HT-29 (cell line): Measurements from ENCODE around the gene LPIN1. TPM values are rescaled to one million over a fixed set of nuclear protein-coding genes. Genes with fewer than 3 reads are reported as not detected.
"Not testable (repeated sequence)": the region's sequence is repeated elsewhere in the genome, so short reads cannot be mapped to it uniquely, and the experiment has no call there.

Experiments
- DNase-seq: peaks from one replicate; pipeline ENCODE4 v3.0.0-alpha.2; 2015; ENCODE audit warnings: low spot score
- total RNA-seq: library from RNA; depleted of rRNA; stranded (reverse); fragments of >200 nt; shearing (Covaris generic); gene quantifications from 2 replicates; pipeline ENCODE4 v1.2.3, GENCODE V29; 2014

The LPIN1 gene
- total RNA-seq, 1 experiment from 2014 or later, result 6.8 TPM

DNA sequence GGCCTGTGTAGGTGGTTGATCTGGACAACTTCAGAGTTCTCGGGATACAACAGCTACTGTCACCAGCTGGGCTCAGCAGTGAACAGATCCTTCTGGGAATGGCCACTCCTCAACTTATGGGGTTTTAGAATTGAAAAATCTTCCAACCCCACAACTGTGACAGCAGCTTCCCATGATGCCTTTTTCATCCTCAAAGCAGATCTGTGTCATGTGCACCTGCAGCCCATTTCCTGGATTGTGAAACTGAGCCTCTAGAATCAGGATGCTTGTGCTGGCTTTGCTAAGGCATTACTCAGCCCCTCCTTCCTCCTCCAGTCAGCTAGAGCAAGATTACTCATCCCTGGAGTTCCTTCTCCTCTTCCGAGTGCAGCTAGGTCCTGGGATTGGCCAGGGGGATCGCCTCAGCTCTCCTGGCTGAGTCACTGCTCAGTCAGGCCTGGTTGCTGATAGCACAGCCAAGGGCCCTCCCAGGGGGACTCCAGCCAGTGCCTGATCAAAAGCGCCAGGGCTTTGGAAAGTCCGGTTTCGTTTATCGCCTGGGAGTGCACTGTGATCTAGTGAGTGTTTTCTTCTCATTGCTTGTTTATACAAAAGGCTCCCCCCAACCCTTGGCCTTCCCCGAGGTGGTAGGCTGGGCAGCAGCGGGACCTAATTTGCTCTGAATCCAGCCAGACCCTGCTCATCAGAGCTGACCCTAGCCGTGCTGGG is 2.4 kb upstream of the LPIN1 start:
- DNase-seq, result peak; percentile 95

DNA sequence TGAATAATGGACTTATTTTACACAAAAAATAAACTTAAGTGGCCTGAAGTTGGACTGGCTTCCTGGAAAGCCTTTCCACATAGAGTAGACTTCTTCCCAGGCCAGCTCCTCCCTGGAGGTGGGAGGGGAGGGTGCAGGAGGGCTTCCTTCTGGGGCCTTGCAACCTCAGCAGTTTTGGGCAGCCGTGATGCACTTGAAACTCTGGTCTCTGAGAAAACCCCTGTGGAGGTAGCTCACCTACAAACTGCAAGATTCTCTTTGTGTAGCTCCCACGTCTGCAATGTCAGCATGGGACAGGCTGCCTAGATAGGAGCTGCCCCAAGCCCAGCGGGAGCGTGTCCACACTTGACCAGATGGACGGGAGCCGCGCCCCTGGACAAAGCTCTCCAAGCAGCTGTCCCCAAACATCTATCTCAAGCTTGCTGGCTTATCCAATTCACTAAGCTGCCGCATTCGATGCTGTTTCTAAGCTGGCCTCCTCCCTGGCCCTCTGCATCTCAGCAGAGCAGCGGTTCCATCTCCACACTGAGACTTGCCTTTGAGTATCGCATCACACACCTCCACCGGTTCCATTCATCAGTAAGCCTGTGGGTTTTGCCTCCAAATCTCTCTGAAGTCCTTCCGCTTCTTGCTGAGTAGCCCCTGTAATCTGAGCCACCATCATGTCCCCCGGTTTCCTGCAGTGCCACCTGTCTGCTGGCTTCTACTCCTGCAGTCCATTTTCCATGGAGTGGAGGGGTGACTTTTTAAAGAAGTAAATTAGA is 1.6 kb upstream of the LPIN1 start:
- peak; percentile 22 for DNase-seq

DNA sequence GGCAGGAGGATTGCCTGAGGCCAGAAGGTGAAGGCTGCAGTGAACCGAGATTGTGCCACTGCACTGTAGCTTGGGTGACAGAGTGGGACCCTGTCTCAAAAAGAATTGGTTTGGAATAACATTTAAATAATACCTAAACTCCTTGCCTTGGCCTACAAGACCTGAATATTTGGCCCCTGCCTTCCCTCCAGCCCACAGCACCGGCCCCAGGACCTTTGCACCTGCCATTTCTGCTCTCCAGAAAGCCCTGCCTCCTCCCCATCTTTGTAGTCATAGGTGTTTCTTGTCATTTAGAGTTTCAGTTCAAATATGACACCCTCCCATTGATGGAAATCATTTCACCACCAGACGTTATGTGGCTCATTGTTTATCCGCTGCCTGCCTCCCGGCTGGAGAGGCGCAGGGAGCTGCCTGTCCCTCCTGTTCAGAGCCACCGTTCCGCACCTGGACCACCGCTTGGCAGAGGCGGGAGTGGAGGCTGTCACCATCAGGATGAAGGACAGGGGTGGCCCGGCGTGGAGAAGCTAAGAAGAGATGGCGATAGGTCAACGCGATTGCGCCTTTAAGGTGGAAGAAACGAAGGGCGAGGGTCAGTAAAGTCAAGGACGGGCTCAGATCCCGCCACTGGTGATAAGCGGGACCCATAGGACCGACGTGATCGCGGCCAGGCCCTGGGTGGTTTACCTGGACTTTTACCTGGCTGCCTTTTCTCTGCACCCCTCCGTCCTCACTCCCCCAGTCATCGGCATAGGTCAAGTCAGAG is 638 bp upstream of the LPIN1 start:
- DNase-seq, result no peak

- peak; percentile 48 for DNase-seq
Measured at GRCh38 chr2:11746807-11747459, 501 bp downstream of the LPIN1 start.

DNA sequence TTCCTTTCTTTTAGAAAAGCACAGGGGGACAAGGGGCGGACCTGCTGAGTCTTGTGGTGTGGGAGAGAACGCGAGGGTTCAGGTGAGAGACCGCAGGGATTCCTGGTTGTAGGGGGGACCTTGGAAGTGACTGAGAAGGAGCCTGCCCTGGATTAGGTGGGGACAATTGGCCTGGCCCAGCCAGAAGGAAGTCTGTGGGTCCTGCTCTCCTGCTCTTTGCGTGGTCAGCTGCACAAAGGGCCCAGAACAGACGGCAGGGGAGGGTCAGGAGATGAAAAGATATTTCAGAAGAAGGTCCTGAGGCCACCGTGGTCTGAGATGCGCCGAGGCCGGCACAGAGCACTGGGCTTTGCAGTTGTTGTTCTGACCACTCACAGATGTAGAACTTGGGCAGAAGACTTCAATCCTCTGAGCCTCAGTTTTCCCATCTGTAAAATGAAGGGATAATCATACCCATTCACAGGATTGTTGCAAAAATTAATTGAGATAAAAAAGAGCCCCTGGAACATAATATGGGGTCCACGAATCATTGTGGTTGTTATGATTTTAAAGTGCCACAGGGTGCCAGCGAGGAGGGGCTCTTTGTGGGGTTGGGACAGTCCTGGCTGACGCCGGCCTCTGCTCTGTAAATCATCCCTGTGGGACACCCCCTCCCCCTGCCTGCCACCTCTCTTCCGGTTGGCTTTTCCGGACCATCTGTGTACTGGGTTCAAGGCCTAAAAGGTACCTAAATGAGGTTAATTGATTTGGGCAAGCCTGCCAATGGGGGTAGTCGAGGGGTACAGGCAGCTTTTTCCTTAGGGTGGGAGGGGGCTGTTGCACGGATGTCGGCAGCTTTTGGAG is 1.8 kb downstream of the LPIN1 start:
- no peak for DNase-seq

- DNase-seq, result no peak
Measured at GRCh38 chr2:11748861-11749645, 2.6 kb downstream of the LPIN1 start.

DNA sequence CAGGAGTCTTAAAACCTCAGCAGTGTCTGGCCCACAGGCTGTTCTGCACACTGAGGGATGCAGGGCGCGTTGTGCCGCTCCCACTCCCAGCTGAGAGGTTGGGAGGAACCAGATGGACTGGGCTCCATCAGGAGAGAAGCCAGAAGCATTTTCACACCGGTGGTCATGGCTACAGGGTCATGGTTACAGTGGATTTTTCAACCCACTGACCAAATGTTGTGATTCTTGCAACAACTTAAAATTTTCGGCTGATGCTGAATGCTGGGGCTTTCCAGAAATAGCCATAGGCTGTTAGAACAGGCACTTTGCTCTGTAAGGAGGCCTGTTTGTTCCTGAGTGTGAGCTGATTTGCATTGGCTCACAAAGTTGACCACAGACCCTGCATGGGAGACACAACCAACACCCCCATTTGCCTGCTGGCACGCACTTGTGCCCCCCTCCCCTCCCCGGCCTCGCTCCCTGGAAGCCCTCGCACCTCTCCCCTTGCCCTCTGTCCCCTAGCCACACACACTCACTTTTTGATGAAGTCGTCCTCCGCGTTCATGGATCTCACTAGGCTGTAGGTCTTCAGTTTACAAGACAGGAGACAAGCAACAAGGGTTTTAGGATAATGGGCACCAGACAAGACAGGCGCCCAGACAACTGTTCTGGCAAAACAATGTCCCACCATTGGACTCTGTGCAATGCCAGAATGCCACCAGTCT is 3.4 kb downstream of the LPIN1 start:
- DNase-seq, result no peak

DNA sequence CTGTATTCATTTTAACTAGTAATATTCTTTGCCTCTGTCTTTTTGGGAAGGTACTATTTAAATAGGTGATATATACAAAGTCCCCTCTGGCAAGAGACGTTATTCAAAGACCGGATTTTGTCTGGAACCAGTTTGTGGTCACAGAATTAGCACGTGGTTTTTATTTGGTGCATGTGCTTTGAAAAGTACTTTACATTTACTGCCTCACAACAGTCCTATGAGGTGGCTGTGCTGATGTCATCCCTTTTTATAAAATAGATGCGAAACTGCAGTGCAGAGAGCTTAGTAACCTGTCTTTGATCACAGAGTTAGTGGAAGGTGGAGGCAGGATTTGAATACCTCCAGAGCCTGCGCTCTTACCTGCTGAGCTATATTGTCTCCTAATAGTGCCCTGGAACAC is 4.0 kb downstream of the LPIN1 start:
- DNase-seq, result no peak

DNA sequence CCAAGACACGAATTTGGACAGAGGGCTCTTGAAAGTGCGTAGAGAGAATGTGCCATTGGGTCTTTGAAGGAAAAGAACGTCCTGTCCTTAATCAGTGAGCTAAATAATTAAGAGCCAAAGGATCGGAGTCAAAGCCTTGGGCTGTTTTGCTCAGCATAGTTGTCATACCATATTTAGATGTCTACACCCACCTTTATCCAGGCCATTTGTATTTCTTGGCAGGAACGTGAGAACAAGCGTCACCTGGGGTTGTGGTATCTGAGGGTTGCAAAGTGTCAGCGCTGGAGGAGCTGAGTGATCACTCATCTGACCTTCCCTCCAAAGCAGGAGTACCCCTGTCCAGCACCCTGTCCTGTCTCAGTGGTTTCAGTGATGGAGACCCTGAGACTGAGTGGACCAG is 4.5 kb downstream of the LPIN1 start:
- no peak for DNase-seq

GRCh38 chr2:11752906-11753305 is 6.5 kb downstream of the LPIN1 start:
- DNase-seq, result no peak

GRCh38 chr2:11753452-11753885 is 7.0 kb downstream of the LPIN1 start:
- DNase-seq, result peak; percentile 63

GRCh38 chr2:11753886-11754699 is 7.7 kb downstream of the LPIN1 start:
- peak; percentile 38 for DNase-seq

- no peak for DNase-seq
Measured at GRCh38 chr2:11754700-11755015, 8.2 kb downstream of the LPIN1 start.

GRCh38 chr2:11757101-11757500 is 10.7 kb downstream of the LPIN1 start:
- DNase-seq, result no peak

DNA sequence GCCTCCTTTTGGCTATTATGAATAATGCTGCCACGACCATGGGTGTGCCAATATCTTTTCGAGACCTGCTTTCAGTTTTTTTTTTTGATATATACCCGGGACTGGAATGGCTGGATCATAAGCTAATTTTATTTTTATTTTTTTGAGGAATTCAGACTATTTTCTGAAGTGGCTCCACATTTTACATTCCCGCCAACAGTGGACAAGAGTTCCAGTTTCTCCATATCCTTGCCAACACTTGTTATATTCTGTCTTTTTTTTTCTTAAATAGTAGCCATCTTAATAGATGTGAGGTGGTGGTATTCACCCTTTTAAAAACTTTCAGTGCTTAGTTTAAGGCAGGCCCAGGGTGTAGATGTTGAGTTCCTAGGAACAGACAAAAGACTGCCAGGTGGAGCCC is 11.8 kb downstream of the LPIN1 start:
- no peak for DNase-seq

DNA sequence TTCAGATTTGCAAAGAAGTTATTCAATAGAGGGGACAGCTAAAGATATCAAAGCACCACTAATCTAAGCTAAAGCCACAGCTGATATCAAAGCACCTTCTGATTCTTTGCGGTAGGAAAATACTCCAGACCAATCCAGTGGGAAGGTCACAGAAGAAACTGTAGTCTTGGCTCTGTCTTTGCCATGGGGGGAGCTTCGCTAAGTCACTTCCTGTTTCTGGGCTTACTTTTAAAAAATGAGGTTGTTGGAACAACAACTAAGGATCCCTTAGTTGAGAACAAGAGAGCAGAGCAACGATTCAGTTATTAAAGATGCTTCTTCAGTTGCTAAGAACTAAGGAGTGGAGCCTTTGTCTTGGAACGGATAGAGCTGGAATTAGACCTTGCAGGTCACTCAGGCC is 12.2 kb downstream of the LPIN1 start:
- no peak for DNase-seq

DNA sequence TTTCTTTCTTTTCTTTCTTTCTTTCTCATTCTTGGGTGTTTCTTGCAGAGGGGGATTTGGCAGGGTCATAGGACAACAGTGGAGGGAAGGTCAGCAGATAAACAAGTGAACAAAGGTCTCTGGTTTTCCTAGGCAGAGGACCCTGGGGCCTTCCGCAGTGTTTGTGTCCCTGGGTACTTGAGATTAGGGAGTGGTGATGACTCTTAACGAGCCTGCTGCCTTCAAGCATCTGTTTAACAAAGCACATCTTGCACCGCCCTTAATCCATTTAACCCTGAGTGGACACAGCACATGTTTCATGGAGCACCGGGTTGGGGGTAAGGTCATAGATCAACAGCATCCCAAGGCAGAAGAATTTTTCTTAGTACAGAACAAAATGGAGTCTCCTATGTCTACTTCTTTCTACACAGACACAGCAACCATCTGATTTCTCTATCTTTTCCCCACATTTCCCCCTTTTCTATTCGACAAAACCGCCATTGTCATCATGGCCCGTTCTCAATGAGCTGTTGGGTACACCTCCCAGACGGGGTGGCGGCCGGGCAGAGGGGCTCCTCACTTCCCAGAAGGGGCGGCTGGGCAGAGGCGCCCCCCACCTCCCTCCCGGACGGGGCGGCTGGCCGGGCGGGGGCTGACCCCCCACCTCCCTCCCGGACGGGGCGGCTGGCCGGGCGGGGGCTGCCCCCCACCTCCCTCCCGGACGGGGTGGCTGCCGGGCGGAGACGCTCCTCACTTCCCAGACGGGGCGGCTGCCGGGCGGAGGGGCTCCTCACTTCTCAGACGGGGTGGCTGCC is 12.9 kb downstream of the LPIN1 start:
- DNase-seq, result not testable (repeated sequence)

- no peak for DNase-seq
Measured at GRCh38 chr2:11761259-11761658, 14.8 kb downstream of the LPIN1 start.
